ENCODE measurements around the gene COX6A2.
"Not testable (repeated sequence)": the region's sequence is repeated elsewhere in the genome, so short reads cannot be mapped to it uniquely, and the experiment has no call there.

Gene COX6A2

GRCh38 chr16:31461921-31462804 lies 34.0 kb upstream of the COX6A2 start:
- no peak for DNase-seq

- no peak for DNase-seq
Observed at GRCh38 chr16:31461201-31461920, 33.2 kb upstream of the COX6A2 start.

- DNase-seq = no peak
Observed at GRCh38 chr16:31460582-31461002, 32.4 kb upstream of the COX6A2 start.

- DNase-seq = peak; percentile 100
Observed at GRCh38 chr16:31459687-31460581, 31.8 kb upstream of the COX6A2 start.

- DNase-seq = peak; percentile 95
Observed at GRCh38 chr16:31458844-31459686, 30.9 kb upstream of the COX6A2 start, which contains the start of gene ARMC5. TSS of gene ARMC5 (plus strand) at chr16:31459501. CDS start at chr16:31459525, 24 bp downstream.

GRCh38 chr16:31458073-31458843 lies 30.1 kb upstream of the COX6A2 start:
- peak; percentile 41 for DNase-seq

GRCh38 chr16:31456988-31457360 lies 28.8 kb upstream of the COX6A2 start:
- no peak for DNase-seq

- no peak for DNase-seq
Observed at GRCh38 chr16:31455601-31456314, 27.6 kb upstream of the COX6A2 start.

GRCh38 chr16:31453255-31454204 lies 25.4 kb upstream of the COX6A2 start:
- no peak for DNase-seq

GRCh38 chr16:31452631-31453106 lies 24.5 kb upstream of the COX6A2 start:
- DNase-seq = no peak

- no peak for DNase-seq
Observed at GRCh38 chr16:31451681-31452351, 23.7 kb upstream of the COX6A2 start.

GRCh38 chr16:31451201-31451600 lies 23.0 kb upstream of the COX6A2 start:
- DNase-seq = no peak

- not testable (repeated sequence) for DNase-seq
Observed at GRCh38 chr16:31445931-31446330, 17.8 kb upstream of the COX6A2 start.

- DNase-seq = no peak
Observed at GRCh38 chr16:31441956-31442355, 13.8 kb upstream of the COX6A2 start.

- no peak for DNase-seq
Observed at GRCh38 chr16:31440516-31441184, 12.5 kb upstream of the COX6A2 start.

- no peak for DNase-seq
Observed at GRCh38 chr16:31439519-31439918, 11.4 kb upstream of the COX6A2 start.

GRCh38 chr16:31439023-31439422 lies 10.9 kb upstream of the COX6A2 start:
- DNase-seq = not testable (repeated sequence)

- no peak for DNase-seq
Observed at GRCh38 chr16:31438414-31438813, 10.3 kb upstream of the COX6A2 start.

Measured in stimulated activated CD4-positive, alpha-beta T cell treated with anti-CD3 and anti-CD28 coated beads, Interleukin-12 subunit alpha, Interleukin-12 subunit beta, amount 100 ng/mL, for 4 hours (primary cell).